Measurements from ENCODE around the gene PNMA8C.
A peak's percentile ranks its signal among the peaks of the same experiment; 100 is the strongest.

PNMA8C gene

DNA sequence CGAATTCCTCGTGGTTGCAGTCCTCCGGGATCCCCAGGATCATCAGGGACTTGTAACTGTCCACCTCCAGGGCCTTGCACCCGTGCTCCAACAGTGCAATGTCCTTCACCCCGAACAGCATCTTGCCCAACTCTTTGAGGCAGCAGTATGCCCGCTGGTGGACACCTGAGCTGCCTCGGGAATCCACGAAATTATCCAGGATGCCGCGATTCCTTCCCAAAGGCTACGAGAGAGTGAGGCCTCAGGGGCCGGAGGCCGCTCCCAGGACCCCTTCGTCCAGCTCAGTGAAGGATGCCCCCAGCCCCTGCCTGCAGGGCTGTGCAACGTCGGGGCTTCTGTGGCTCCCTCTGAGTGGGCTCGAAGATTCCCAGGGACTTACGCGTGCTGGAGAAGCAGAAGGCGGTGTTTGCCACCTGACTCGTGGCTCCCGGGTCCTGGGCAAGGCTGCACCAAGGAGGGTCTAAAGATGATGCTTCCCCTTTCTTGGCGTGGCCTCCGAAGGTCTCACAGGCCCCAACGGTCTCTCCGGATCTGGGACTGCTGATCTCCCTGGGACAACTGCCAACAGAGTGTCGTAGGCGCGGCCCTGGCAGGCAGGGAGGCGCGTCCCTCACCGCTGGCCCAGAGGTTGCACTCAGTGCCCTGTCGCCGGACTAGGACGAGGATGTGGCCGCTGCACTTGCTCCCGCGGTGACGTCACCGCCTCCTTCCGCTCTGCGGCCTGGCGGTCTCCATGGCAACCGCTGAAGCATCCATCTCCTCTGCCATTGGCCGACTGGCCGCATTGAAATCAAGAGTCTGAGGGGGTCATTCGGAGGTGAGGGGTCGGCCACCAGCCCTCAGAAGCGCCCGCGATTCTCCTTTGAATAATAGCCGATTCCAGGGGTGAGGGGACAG, at the start of gene PNMA8C:
TSS of gene PNMA8C (minus strand) at position 698 of the 897 bp plus-strand sequence. CDS start at position 121, 577 bp downstream.
- peak; percentile 75 for DNase-seq

- no peak for DNase-seq
Measured at GRCh38 chr19:46475986-46476385, 47.2 kb upstream of the PNMA8C start.

GRCh38 chr19:46474211-46474610, 45.5 kb upstream of the PNMA8C start:
- DNase-seq, result no peak

- no peak for DNase-seq
Measured at GRCh38 chr19:46472592-46472991, 43.9 kb upstream of the PNMA8C start.

DNA sequence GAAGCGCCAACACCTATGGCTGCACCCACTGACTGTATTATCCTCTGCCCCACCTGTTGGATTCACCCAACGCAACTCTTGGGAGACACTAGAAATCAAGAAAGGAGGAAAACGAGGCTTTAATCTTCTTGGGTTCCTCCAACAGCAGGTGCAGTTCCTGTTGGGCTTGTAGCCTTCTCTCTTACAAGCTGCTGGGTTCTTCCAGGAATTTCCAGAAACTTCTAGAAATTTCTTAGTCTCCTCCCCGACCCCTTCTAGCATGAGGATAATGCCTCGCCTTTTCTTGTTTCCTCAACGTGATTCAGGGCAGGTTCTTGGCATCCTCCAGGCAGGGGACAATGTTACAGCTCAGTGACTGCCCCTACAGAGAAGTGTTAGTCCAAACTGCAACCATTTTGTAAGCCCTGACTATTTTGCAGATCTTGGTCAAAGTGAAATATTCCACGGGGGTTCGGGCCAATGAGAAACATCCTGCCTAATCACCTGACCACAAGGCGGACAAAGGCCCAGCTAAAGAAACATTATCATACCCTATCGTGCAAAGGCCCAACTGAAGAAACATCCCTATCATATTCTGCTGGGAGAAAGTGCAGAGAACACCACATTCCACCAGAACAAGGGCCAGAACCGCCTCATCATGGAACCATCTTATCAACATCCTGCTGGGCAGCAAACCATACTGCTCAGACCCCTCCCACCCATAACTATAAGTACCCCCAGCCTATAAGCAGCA, 43.2 kb upstream of the PNMA8C start:
- DNase-seq, result no peak

GRCh38 chr19:46471116-46471733, 42.5 kb upstream of the PNMA8C start, which contains the start of gene PNMA8A:
Gene PNMA8A (minus strand): TSS chr19:46471563. CDS start chr19:46471035, 528 bp downstream.
- DNase-seq, result peak; percentile 26

DNA sequence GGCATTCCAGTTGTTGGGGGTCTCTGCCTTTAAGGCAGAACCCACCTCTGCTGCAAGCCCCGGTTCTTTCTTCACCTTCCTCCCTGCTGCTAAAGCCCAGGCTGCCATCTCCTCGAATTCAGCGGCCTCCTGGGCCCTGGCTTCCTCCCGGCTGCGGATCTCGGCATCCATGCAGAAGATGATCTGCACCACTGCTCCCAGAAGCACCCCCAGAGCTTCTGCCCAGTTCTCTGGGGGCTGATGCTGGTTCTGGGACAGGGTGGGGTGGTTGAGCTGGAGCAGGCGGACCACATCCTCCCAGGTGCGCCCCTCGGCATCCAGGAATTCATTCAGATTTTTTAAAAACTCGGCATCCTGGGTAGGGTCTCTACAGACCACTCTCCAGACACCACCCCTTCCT, 41.6 kb upstream of the PNMA8C start:
- no peak for DNase-seq

GRCh38 chr19:46469541-46470185, 40.9 kb upstream of the PNMA8C start:
- no peak for DNase-seq

- DNase-seq, result no peak
Measured at GRCh38 chr19:46466536-46467196, 37.9 kb upstream of the PNMA8C start.

- DNase-seq, result no peak
Measured at GRCh38 chr19:46463516-46463915, 34.8 kb upstream of the PNMA8C start.

DNA sequence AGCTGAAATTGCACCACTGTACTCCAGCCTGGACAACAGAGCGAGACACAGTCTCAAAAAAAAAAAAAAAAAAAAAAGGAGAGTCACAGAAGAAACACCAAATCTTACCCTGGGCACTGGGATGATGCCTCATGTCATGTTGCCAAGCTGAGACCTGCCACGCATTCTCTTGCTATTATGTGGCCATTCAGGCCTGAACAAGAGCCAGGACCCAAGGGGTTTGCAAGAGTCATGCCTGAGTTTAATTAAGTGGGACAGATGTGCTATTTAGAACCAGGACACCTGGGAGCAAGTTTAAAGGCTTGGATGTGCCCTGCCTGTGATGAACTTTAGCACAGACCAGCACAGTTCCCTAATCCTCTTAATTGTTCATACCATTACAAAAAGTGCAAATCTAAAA, 32.8 kb upstream of the PNMA8C start:
- no peak for DNase-seq

DNA sequence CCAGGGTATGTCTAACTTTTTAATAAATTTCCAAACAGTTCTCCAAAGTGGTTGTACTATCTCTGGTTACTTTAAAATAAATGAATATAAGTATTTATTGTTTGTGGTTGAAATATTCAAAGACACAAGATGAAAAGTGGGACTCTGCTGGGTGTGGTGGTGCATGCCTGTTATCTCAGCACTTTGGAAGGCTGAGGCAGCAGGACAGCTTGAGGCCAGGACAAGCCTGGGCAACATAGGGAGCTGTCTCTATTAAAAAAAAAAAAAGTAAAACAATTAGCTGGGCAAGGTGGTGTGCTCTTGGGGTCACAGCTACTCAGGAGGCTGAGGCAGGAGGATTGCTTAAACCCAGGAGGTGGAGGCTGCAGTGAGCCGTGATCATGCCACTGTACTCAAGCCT, 32.2 kb upstream of the PNMA8C start:
- no peak for DNase-seq

GRCh38 chr19:46460055-46460454, 31.3 kb upstream of the PNMA8C start:
- DNase-seq, result no peak

DNA sequence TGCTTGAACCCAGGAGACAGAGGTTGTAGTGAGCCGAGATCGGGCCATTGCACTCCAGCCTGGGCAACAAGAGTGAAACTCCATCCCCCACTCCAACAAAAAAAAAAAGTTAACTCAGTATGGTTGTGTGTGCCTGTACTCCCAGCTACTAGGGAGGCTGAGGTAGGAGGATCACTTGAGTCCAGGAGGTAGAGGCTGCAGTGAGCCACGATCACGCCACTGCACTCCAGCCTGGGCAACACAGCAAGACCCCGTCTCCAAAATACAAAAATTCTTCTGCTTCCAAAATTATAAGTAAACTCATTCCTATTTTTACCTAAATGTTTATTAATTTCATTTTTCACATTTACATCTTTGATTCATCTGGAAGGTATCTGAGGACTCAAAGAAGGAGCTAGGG, 28.2 kb upstream of the PNMA8C start:
- DNase-seq, result no peak

- no peak for DNase-seq
Measured at GRCh38 chr19:46454244-46454643, 25.5 kb upstream of the PNMA8C start.

DNA sequence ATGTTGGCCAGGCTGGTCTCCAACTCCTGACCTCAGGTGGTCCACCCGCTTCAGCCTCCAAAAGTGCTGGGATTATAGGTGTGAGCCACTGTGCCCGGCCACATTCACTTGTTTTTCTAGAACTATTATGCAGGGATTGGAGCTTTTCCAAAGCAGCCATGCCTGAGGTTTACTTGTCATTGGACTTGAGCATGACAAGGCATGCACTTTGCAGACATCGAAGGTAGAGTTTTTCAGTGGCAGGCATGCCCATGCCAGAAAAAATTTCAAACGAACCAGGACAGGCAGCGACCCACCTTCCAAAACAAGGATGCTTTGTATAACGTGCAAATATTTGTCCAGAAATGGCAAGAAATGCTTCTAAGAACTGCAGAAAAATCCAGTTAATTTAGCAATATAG, 24.9 kb upstream of the PNMA8C start:
- DNase-seq, result no peak

GRCh38 chr19:46452186-46452585, 23.4 kb upstream of the PNMA8C start:
- no peak for DNase-seq

- DNase-seq, result no peak
Measured at GRCh38 chr19:46451352-46451751, 22.6 kb upstream of the PNMA8C start.

DNA sequence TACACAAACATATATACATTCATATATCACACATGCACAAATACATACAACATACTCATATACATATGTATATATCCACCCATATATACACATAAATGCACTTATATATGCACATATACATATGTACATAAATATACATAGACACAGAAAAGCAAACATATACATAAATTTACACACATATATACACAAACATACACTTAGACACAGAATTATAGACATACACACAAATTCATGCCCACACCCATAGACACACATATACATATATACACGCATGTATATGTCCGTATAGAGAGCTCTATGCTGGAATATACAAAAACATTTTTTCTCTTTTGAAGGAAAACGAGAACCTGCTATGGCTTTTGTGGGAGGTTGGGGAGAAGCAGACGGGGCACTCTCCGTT, 22.0 kb upstream of the PNMA8C start:
- DNase-seq, result no peak

DNA sequence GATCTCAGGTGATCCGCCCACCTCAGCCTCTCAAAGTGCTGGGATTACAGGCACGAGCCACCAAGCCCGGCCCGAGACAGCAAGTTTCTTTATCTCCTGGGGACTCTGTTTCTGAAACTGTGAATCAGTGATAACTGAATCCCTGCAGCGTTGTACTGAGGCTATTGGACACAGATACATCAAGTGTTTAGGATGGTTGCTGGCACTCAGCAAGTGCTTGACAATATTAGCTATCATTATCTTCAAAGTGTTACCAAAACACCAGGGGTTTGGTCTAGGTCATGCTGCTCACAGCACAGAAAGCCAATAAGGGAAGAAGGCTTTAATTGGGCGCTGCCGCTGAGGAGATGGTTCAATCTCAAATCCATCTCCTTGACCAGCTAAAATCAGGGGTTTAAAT, 20.5 kb upstream of the PNMA8C start:
- DNase-seq, result no peak

DNA sequence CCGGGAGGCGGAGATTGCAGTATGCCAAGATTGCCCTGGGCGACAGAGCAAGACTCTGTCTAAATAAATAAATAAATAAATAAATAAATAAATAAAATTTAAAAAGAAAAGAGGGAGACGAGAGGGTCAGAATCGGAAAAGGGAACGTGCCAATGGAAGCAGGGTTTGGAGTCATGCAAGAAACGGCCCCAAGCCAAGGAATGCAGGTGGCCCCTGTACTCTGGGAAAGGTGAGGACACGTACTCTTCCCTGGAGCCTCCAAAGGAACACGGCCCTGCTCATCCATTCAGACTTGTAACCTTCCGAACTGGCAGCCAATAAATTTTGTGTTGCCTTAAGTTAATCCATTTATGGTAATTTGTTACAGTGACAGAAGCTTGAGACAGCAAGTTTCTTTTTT, 19.9 kb upstream of the PNMA8C start:
- DNase-seq, result no peak

GRCh38 chr19:46447824-46448223, 19.1 kb upstream of the PNMA8C start:
- no peak for DNase-seq

- DNase-seq, result no peak
Measured at GRCh38 chr19:46447006-46447405, 18.3 kb upstream of the PNMA8C start.
